Breast epithelium (tissue), 4 donors: Measurements from ENCODE around the gene MPZ. TPM values are rescaled to one million over a fixed set of nuclear protein-coding genes. Genes with fewer than 3 reads are reported as not detected.

Source experiments
- DNase-seq, 2 donors: peaks; one replicate each; pipeline ENCODE4 v3.0.0-alpha.2; 2019; ENCODE audit warnings: low spot score in 2 of 2
- H3K27ac ChIP-seq, 2 donors: fragments of 200-600 bp; sonication (generic) in 1 of 2; one replicate each; pipeline ENCODE4 v1.5.1; 2016 to 2019; ENCODE audit warnings: mild to moderate bottlenecking in 1 of 2
- H3K27me3 ChIP-seq, 2 donors: fragments of 200-600 bp; sonication (generic) in 1 of 2; one replicate each; pipeline versions ENCODE4 v1.5.1 to v1.6.0; 2017 to 2019; ENCODE audit warnings: control low read depth in 1 of 2, mild to moderate bottlenecking in 1 of 2
- H3K36me3 ChIP-seq: fragments of 200-600 bp; one replicate; pipeline ENCODE4 v1.5.1; 2019
- H3K4me1 ChIP-seq, 2 donors: fragments of 200-600 bp; sonication (generic); one replicate each; pipeline ENCODE4 v1.5.1; 2016 to 2019; ENCODE audit warnings: control low read depth in 1 of 2
- H3K4me3 ChIP-seq, 3 donors: fragments of 200-600 bp; sonication (generic); 1 replicate in 2 of 3; 2 replicates in 1 of 3; pipeline ENCODE4 v1.5.1; 2016 to 2019; ENCODE audit warnings: mild to moderate bottlenecking in 3 of 3, moderate library complexity in 2 of 3
- H3K9me3 ChIP-seq, 2 donors: fragments of 200-600 bp; sonication (generic) in 1 of 2; one replicate each; pipeline ENCODE4 v1.5.1; 2016 to 2019; ENCODE audit warnings: control low read depth in 1 of 2
- POLR2A ChIP-seq: fragments of 450-650 bp; IDR thresholded peaks from one replicate; pipeline ENCODE4 v1.6.1; 2016; ENCODE audit warnings: antibody characterized with exemption, mild to moderate bottlenecking, moderate library complexity
- POLR2AphosphoS5 ChIP-seq, 3 donors: sonication (generic); formaldehyde crosslinking; IDR thresholded peaks; one replicate each; pipeline ENCODE4 v1.6.1; 2017; ENCODE audit warnings: antibody characterized with exemption in 3 of 3
- intact Hi-C: fragments of 100-400 bp; cut with DNase I; formaldehyde crosslinking; loops from one replicate; pipeline ENCODE4 v1.15.1; 2023; ENCODE audit warnings: low total_unique reads
- total RNA-seq, 3 donors: library from RNA; depleted of rRNA; stranded (reverse); fragments of >200 nt; gene quantifications; one replicate each; pipeline ENCODE4 v1.1.0, GENCODE V29; 2016
- TF ChIP-seq, protein P1 (sequence below), 3 donors: fragments of 450-650 bp; IDR thresholded peaks; one replicate each; pipeline ENCODE4 v1.5.1; 2016 to 2017; ENCODE audit warnings: antibody characterized with exemption in 3 of 3, mild to moderate bottlenecking in 3 of 3, moderate library complexity in 3 of 3

MPZ gene
- total RNA-seq, result 1 to 10 TPM; 1.3 to 3.6 (median 3.2) TPM

GRCh38 chr1:161309868-161310267 lies at the start of gene MPZ:
MPZ (minus strand) TSS chr1:161309968; CDS start chr1:161309905, 63 bp downstream.
- peaks cover 4 to 5% of the 10 kb centered on the region in 2 donors for H3K4me1 ChIP-seq
- H3K27me3 ChIP-seq, result no peaks in the 10 kb centered on the region
- H3K4me3 ChIP-seq, result no peak within 1 kb of the TSS
- H3K36me3 ChIP-seq, result no peaks in the 10 kb centered on the region
- TF ChIP-seq POLR2AphosphoS5 (IDR thresholded peaks at IDR 0.05) (no peak), POLR2A (no peak)
- TF ChIP-seq, protein P1, sequence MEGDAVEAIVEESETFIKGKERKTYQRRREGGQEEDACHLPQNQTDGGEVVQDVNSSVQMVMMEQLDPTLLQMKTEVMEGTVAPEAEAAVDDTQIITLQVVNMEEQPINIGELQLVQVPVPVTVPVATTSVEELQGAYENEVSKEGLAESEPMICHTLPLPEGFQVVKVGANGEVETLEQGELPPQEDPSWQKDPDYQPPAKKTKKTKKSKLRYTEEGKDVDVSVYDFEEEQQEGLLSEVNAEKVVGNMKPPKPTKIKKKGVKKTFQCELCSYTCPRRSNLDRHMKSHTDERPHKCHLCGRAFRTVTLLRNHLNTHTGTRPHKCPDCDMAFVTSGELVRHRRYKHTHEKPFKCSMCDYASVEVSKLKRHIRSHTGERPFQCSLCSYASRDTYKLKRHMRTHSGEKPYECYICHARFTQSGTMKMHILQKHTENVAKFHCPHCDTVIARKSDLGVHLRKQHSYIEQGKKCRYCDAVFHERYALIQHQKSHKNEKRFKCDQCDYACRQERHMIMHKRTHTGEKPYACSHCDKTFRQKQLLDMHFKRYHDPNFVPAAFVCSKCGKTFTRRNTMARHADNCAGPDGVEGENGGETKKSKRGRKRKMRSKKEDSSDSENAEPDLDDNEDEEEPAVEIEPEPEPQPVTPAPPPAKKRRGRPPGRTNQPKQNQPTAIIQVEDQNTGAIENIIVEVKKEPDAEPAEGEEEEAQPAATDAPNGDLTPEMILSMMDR (IDR thresholded peaks at IDR 0.05), result no peak
- intact Hi-C loops, result loop anchor here (10.0 kb wide), 1 partner anchor 65 kb away; no protein-coding TSS in a partner anchor
- no peaks in the 10 kb centered on the region for H3K9me3 ChIP-seq
- no peak for DNase-seq
- no peak within 1 kb of the TSS for H3K27ac ChIP-seq

DNA sequence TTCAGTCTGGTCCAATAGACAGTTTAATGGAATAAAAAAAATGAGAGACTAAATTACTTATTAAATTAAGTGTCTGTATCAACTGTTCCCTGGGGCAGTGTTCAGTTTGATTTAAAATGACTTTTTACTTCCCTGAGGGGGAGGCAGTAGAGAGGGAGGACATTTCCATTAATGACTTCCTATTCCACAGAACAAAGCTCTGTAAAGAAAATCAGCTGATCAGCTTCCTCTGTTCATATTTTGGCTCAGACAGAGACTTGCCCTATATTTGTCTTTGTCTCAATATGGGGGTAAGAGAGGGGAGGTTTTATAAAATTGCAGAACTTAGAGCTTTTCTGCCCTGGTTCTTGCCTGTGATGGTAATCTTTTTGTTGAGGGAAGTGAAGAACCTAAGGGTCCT lies 49.5 kb upstream of the MPZ start:
- no peaks in the 10 kb centered on the region for H3K27me3 ChIP-seq
- H3K4me3 ChIP-seq, result no peak overlapping the region
- no peaks in the 10 kb centered on the region for H3K4me1 ChIP-seq
- no peaks in the 10 kb centered on the region for H3K36me3 ChIP-seq
- no peak for TF ChIP-seq POLR2AphosphoS5 (IDR thresholded peaks at IDR 0.05)
- no peak overlapping the region for H3K27ac ChIP-seq
- intact Hi-C loops, result no loop called here
- H3K9me3 ChIP-seq, result no peaks in the 10 kb centered on the region
- no peak for DNase-seq

- no peak for TF ChIP-seq POLR2AphosphoS5 (IDR thresholded peaks at IDR 0.05)
- TF ChIP-seq, protein P1 (IDR thresholded peaks at IDR 0.05), result no peak
- no peak for TF ChIP-seq POLR2A
- Histone ChIP-seq H3K36me3 (no peaks in the 10 kb centered on the region), H3K9me3 (no peaks in the 10 kb centered on the region), H3K4me3 (no peak overlapping the region), H3K27ac (no peak overlapping the region), H3K4me1 (no peaks in the 10 kb centered on the region), H3K27me3 (no peaks in the 10 kb centered on the region)
- intact Hi-C loops, result no loop called here
- DNase-seq, result no peak
Measured at GRCh38 chr1:161357073-161357472, 47.3 kb upstream of the MPZ start.

- H3K36me3 ChIP-seq, result no peaks in the 10 kb centered on the region
- H3K9me3 ChIP-seq, result no peaks in the 10 kb centered on the region
- no peak overlapping the region for H3K27ac ChIP-seq
- no peak overlapping the region for H3K4me3 ChIP-seq
- intact Hi-C loops, result no loop called here
- no peak for DNase-seq
- no peaks in the 10 kb centered on the region for H3K27me3 ChIP-seq
- H3K4me1 ChIP-seq, result no peaks in the 10 kb centered on the region
- TF ChIP-seq, protein P1 (IDR thresholded peaks at IDR 0.05), result no peak
- TF ChIP-seq POLR2A (no peak), POLR2AphosphoS5 (IDR thresholded peaks at IDR 0.05) (no peak)
Measured at GRCh38 chr1:161351482-161351881, 41.7 kb upstream of the MPZ start.

DNA sequence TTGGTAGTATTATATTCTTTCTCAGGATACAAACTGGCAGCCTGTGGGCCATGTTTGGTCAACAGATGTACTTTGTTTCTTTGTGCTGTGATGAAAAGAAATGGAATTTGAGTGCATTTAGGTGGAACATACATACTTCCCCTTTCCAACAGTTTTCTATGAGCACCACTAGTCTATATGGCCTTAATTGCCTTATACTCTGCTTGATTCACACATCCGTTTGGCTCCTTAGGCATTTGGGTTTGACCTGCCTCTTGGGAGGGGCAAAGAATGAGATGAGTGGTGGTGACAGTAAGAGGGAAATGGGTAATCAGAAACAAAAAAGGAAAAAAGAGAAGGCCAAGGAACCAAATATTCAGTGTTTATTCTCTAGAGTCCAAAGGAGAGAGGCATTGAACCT lies 40.9 kb upstream of the MPZ start:
- Histone ChIP-seq H3K9me3 (no peaks in the 10 kb centered on the region), H3K27ac (no peak overlapping the region), H3K4me1 (no peaks in the 10 kb centered on the region), H3K4me3 (no peak overlapping the region), H3K36me3 (no peaks in the 10 kb centered on the region), H3K27me3 (no peaks in the 10 kb centered on the region)
- TF ChIP-seq, protein P1 (IDR thresholded peaks at IDR 0.05), result no peak
- TF ChIP-seq POLR2A, result no peak
- TF ChIP-seq POLR2AphosphoS5 (IDR thresholded peaks at IDR 0.05), result no peak
- intact Hi-C loops, result no loop called here
- no peak for DNase-seq

- Histone ChIP-seq H3K27ac (no peak overlapping the region), H3K4me1 (no peaks in the 10 kb centered on the region), H3K9me3 (no peaks in the 10 kb centered on the region), H3K27me3 (no peaks in the 10 kb centered on the region), H3K4me3 (no peak overlapping the region), H3K36me3 (no peaks in the 10 kb centered on the region)
- intact Hi-C loops, result no loop called here
- TF ChIP-seq, protein P1 (IDR thresholded peaks at IDR 0.05), result no peak
- no peak for TF ChIP-seq POLR2AphosphoS5 (IDR thresholded peaks at IDR 0.05)
- no peak for TF ChIP-seq POLR2A
- DNase-seq, result no peak
Measured at GRCh38 chr1:161342821-161343220, 33.1 kb upstream of the MPZ start.
